Kidney epithelial cell (primary cell): ENCODE results near the gene SDF2. TPM values are rescaled to one million over a fixed set of nuclear protein-coding genes. Genes with fewer than 3 reads are reported as not detected.

Source experiments
- DNase-seq: peaks from one replicate; pipeline ENCODE4 v3.0.0-alpha.2; 2010; ENCODE audit warnings: low read depth
- H3K27me3 ChIP-seq: 2 replicates; pipeline ENCODE4 v1.6.0; 2011; ENCODE audit warnings: low read length; ENCODE audit not compliant: control insufficient read depth, insufficient read depth
- H3K36me3 ChIP-seq: 2 replicates; pipeline ENCODE4 v1.5.1; 2011; ENCODE audit warnings: low read length; ENCODE audit not compliant: control insufficient read depth, insufficient read depth
- H3K4me3 ChIP-seq: 2 replicates; pipeline ENCODE4 v1.5.1; 2011; ENCODE audit warnings: low read depth, mild to moderate bottlenecking, control low read depth, low read length
- total RNA-seq: library from RNA; depleted of rRNA; stranded (reverse); fragments of >200 nt; gene quantifications from 2 replicates; pipeline ENCODE4 v1.2.3, GENCODE V29; 2015
- TF ChIP-seq, protein P1 (sequence below): IDR thresholded peaks from 2 replicates; pipeline ENCODE4 v1.5.1; 2011; ENCODE audit warnings: mild to moderate bottlenecking, moderate library complexity, low read length, control low read depth, inconsistent platforms; ENCODE audit not compliant: insufficient read depth, poor library complexity, severe bottlenecking

SDF2 gene
- total RNA-seq, 1 donor from 2014 or later: 41.2 TPM

DNA sequence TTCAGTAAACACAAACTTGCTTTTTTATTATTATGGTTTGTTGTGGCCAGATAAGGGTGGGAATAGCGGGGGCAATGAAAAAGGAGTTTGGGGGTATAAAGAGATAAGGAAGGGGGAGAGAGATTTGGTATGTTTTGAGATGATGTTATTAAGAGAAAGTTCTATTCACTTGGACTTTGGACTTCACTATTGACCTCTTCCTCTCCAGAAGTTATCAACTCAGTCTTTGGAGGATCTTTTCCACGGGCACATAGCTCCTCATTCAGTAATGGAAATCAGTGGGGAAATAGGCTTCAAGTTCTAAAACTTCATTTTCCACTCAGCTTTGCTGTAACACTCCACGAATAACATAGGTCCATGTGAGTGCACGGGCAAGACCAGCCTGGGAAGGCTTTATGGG lies 26.8 kb upstream of the SDF2 start:
- peaks cover 1% of the 10 kb centered on the region for H3K36me3 ChIP-seq
- TF ChIP-seq, protein P1, sequence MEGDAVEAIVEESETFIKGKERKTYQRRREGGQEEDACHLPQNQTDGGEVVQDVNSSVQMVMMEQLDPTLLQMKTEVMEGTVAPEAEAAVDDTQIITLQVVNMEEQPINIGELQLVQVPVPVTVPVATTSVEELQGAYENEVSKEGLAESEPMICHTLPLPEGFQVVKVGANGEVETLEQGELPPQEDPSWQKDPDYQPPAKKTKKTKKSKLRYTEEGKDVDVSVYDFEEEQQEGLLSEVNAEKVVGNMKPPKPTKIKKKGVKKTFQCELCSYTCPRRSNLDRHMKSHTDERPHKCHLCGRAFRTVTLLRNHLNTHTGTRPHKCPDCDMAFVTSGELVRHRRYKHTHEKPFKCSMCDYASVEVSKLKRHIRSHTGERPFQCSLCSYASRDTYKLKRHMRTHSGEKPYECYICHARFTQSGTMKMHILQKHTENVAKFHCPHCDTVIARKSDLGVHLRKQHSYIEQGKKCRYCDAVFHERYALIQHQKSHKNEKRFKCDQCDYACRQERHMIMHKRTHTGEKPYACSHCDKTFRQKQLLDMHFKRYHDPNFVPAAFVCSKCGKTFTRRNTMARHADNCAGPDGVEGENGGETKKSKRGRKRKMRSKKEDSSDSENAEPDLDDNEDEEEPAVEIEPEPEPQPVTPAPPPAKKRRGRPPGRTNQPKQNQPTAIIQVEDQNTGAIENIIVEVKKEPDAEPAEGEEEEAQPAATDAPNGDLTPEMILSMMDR: no peak
- no peaks in the 10 kb centered on the region for H3K27me3 ChIP-seq

DNA sequence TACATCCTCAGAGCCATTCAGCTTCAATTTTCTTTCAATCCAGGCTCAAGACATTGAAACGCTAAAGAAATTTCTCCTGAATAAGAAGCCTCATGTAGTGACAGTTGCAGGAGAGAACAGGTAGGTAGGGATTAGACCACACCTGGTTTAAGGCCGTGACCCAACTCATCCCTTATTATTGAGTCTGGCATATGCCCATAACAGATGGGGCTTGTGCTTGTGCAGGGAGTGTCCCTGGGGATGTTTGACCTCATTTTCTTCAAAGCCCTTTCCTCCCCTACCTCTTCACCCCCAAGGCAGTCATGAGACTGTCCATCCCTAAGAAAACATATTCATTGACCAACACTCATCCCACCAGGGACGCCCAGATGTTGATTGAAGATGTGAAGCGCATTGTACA lies 24.6 kb upstream of the SDF2 start:
- no peak for DNase-seq
- Histone ChIP-seq H3K36me3 (peaks cover 8% of the 10 kb centered on the region), H3K27me3 (no peaks in the 10 kb centered on the region), H3K4me3 (no peak overlapping the region)
- TF ChIP-seq, protein P1: no peak

More for the DNA sequence above, 26.8 kb upstream of the SDF2 start:
- no peak overlapping the region for H3K4me3 ChIP-seq
- no peak for DNase-seq

DNA sequence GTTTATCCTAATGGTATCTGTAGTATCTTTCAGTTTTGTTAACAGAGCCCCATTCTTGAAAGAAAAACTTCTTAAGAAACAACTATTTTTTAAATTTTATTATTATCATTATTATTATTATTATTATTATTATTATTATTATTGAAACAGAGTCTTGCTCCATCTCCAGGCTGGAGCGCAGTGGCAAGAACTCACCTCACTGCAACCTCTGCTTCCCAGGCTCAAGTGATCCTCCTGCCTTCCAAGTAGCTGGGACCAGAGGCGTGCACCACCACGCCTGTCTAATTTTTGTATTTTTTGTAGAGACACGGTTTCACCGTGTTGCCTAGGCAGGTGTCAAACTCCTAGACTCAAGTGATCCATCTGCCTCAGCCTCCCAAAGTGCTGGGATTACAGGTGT lies 23.7 kb upstream of the SDF2 start:
- Histone ChIP-seq H3K4me3 (no peak overlapping the region), H3K27me3 (no peaks in the 10 kb centered on the region), H3K36me3 (peaks cover 8% of the 10 kb centered on the region)
- TF ChIP-seq, protein P1: no peak
- no peak for DNase-seq

DNA sequence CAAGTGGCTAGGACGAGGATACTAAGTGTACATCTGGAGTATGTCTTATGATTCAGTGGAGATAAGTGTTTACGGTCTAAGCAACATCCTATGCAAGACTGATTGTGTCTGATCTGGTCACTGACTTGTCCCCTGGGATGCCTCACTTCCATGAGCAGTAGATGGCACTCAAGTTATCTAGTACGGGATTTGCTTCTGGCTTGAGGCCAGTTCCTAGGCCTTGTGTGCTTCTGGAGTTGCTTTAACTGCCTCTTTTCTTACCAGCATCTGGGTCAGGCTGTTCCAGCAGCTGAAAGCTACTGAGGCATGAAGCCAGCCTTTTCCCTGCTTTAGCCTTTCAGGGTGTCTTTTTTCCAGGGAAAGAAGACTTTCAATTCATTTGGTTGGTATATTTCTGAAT lies 23.3 kb upstream of the SDF2 start:
- no peak for DNase-seq
- no peaks in the 10 kb centered on the region for H3K27me3 ChIP-seq
- peaks cover 8% of the 10 kb centered on the region for H3K36me3 ChIP-seq
- no peak overlapping the region for H3K4me3 ChIP-seq
- TF ChIP-seq, protein P1: no peak

DNA sequence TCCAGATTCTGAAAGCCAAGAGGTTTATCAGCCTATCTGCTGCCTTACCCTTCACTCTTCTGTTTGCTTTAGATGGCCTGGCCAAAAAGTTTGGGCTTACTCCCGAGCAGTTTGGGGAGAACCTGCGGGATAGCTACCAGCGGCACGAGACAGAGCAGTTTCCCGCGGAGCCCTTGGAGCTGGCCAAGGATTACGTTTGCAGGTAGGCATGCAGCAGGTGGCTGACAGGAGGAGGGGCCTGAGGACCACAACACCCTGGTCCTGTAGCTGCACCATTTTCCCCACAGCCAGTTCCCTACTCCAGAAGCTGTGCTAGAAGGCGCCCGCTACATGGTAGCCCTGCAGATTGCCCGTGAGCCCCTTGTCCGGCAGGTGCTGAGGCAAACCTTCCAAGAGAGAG lies 20.9 kb upstream of the SDF2 start:
- TF ChIP-seq, protein P1: no peak
- Histone ChIP-seq H3K4me3 (no peak overlapping the region), H3K27me3 (no peaks in the 10 kb centered on the region), H3K36me3 (peaks cover 6% of the 10 kb centered on the region)
- no peak for DNase-seq

DNA sequence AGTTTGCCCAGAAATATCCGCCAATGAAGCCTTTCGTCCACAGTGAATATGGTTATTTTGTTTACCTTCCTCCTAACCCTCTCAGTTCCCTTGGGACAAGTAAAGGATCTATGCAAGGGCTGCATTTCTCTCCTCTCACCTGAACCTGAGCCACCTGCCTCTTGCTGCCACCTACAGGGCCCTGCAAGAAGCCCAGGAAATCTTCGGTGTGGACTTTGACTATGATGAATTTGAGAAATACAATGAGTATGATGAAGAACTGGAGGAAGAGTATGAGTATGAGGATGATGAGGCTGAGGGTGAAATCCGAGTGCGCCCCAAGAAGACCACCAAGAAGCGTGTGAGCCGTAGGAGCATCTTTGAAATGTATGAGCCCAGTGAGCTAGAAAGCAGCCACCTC lies 14.3 kb upstream of the SDF2 start:
- peaks cover 5% of the 10 kb centered on the region for H3K36me3 ChIP-seq
- H3K27me3 ChIP-seq: no peaks in the 10 kb centered on the region
- DNase-seq: no peak
- TF ChIP-seq, protein P1: peak; percentile 47
- H3K4me3 ChIP-seq: no peak overlapping the region
